H9 (cell line): ENCODE measurements around the gene CRAT. TPM values are rescaled to one million over a fixed set of nuclear protein-coding genes. Genes with fewer than 3 reads are reported as not detected.
A peak's percentile ranks its signal among the peaks of the same experiment; 100 is the strongest.

ENCODE experiments used
- DNase-seq: peaks from one replicate; pipeline ENCODE4 v3.0.0-alpha.2; 2017
- H2AFZ ChIP-seq: one replicate; pipeline ENCODE4 v1.6.1; 2013; ENCODE audit warnings: mild to moderate bottlenecking, low read length, control low read depth, moderate library complexity
- H2AK5ac ChIP-seq: 2 replicates; pipeline ENCODE4 v1.6.1; 2013; ENCODE audit warnings: low read length, control low read depth, mixed read lengths; ENCODE audit not compliant: insufficient read length
- H2BK120ac ChIP-seq: one replicate; pipeline ENCODE4 v1.6.1; 2013; ENCODE audit warnings: low read depth, mild to moderate bottlenecking, low read length, control low read depth, inconsistent platforms; ENCODE audit not compliant: poor library complexity, severe bottlenecking
- H2BK12ac ChIP-seq: 2 replicates; pipeline ENCODE4 v1.6.1; 2013; ENCODE audit warnings: low read length, control low read depth, mixed read lengths, low read depth; ENCODE audit not compliant: insufficient read length
- H2BK15ac ChIP-seq: 2 replicates; pipeline ENCODE4 v1.6.1; 2013; ENCODE audit warnings: low read depth, low read length, control low read depth
- H2BK20ac ChIP-seq: one replicate; pipeline ENCODE4 v1.6.1; 2013; ENCODE audit warnings: low read depth, mild to moderate bottlenecking, low read length, control low read depth, inconsistent platforms; ENCODE audit not compliant: poor library complexity, severe bottlenecking
- H2BK5ac ChIP-seq: 2 replicates; pipeline ENCODE4 v1.6.1; 2013; ENCODE audit warnings: low read length, control low read depth, mixed read lengths; ENCODE audit not compliant: insufficient read length
- H3K14ac ChIP-seq: 2 replicates; pipeline ENCODE4 v1.6.1; 2013; ENCODE audit warnings: low read length, control low read depth; ENCODE audit not compliant: insufficient read depth
- H3K18ac ChIP-seq: 2 replicates; pipeline ENCODE4 v1.6.1; 2013; ENCODE audit warnings: low read depth, mild to moderate bottlenecking, mixed read lengths, low read length, control low read depth; ENCODE audit not compliant: insufficient read length
- H3K23ac ChIP-seq: 2 replicates; pipeline ENCODE4 v1.6.1; 2013; ENCODE audit warnings: low read length, control low read depth, mixed read lengths, low read depth; ENCODE audit not compliant: insufficient read length
- H3K23me2 ChIP-seq: 2 replicates; pipeline ENCODE4 v1.6.1; 2013; ENCODE audit warnings: low read depth, mild to moderate bottlenecking, mixed read lengths, low read length, control low read depth; ENCODE audit not compliant: insufficient read length, poor library complexity, severe bottlenecking
- H3K27ac ChIP-seq: 2 replicates; pipeline ENCODE4 v1.5.1; 2013; ENCODE audit warnings: low read length, control low read depth, mixed read lengths, low read depth; ENCODE audit not compliant: insufficient read length
- H3K27me3 ChIP-seq: 2 replicates; pipeline ENCODE4 v1.6.1; 2013; ENCODE audit warnings: low read length, control low read depth, inconsistent platforms; ENCODE audit not compliant: insufficient read depth
- H3K4ac ChIP-seq: 2 replicates; pipeline ENCODE4 v1.6.1; 2013; ENCODE audit warnings: low read depth, mild to moderate bottlenecking, control low read depth, inconsistent platforms, low read length, moderate library complexity
- H3K4me1 ChIP-seq: 2 replicates; pipeline ENCODE4 v1.6.1; 2013; ENCODE audit warnings: low read length, control low read depth, inconsistent platforms; ENCODE audit not compliant: insufficient read depth
- H3K4me2 ChIP-seq: 2 replicates; pipeline ENCODE4 v1.6.1; 2013; ENCODE audit warnings: low read length, control low read depth, mixed read lengths; ENCODE audit not compliant: insufficient read length, insufficient read depth
- H3K56ac ChIP-seq: 2 replicates; pipeline ENCODE4 v1.6.1; 2013; ENCODE audit warnings: low read depth, mild to moderate bottlenecking, mixed read lengths, low read length, control low read depth; ENCODE audit not compliant: insufficient read length
- H3K79me1 ChIP-seq: 2 replicates; pipeline ENCODE4 v1.6.1; 2013; ENCODE audit warnings: low read depth, mild to moderate bottlenecking, moderate library complexity, low read length, control low read depth, inconsistent platforms; ENCODE audit not compliant: insufficient read depth, poor library complexity, severe bottlenecking
- H3K79me2 ChIP-seq: 2 replicates; pipeline ENCODE4 v1.6.1; 2013; ENCODE audit warnings: low read length, control low read depth, inconsistent platforms; ENCODE audit not compliant: insufficient read depth
- H3K9ac ChIP-seq: 2 replicates; pipeline ENCODE4 v1.6.1; 2013; ENCODE audit warnings: low read length, control low read depth, mixed read lengths; ENCODE audit not compliant: insufficient read length; ENCODE audit errors: extremely low read depth
- H3K9me3 ChIP-seq: one replicate; pipeline ENCODE4 v1.6.1; 2013; ENCODE audit warnings: low read depth, low read length, inconsistent platforms; ENCODE audit not compliant: control insufficient read depth
- H3T11ph ChIP-seq: one replicate; pipeline ENCODE4 v1.6.1; 2013; ENCODE audit warnings: mild to moderate bottlenecking, low read length, control low read depth, inconsistent platforms
- H4K20me1 ChIP-seq: one replicate; pipeline ENCODE4 v1.6.1; 2013; ENCODE audit not compliant: control insufficient read depth, insufficient read length, insufficient read depth
- H4K5ac ChIP-seq: 2 replicates; pipeline ENCODE4 v1.6.1; 2013; ENCODE audit warnings: low read depth, mild to moderate bottlenecking, mixed read lengths, low read length, control low read depth; ENCODE audit not compliant: insufficient read length
- H4K8ac ChIP-seq: replicated peaks from 2 replicates; pipeline ENCODE4 v1.6.1; 2013; ENCODE audit warnings: low read length, control low read depth, mixed read lengths, low read depth; ENCODE audit not compliant: insufficient read length
- H4K91ac ChIP-seq: 2 replicates; pipeline ENCODE4 v1.6.1; 2013; ENCODE audit warnings: low read depth, mild to moderate bottlenecking, moderate library complexity, mixed read lengths, low read length, control low read depth; ENCODE audit not compliant: insufficient read length
- H3K27ac Mint-ChIP-seq, 3 experiments: 2 replicates in 2 of 3; 3 replicates in 1 of 3; pipeline ENCODE4 v1.8.0; 2020 to 2021; ENCODE audit warnings: mixed read lengths in 3 of 3, mild to moderate bottlenecking in 1 of 3, moderate library complexity in 1 of 3
- H3K27me3 Mint-ChIP-seq: 2 replicates; pipeline ENCODE4 v1.8.0; 2021; ENCODE audit warnings: low read depth, mild to moderate bottlenecking, moderate library complexity, mixed read lengths
- H3K36me3 Mint-ChIP-seq, 3 experiments: 2 replicates in 2 of 3; 3 replicates in 1 of 3; pipeline ENCODE4 v1.8.0; 2020 to 2021; ENCODE audit warnings: low read depth in 3 of 3, mixed read lengths in 3 of 3; ENCODE audit not compliant: insufficient read depth in 1 of 3
- H3K4me1 Mint-ChIP-seq, 2 experiments: 2 replicates each; pipeline ENCODE4 v1.8.0; 2020; ENCODE audit warnings: mixed read lengths in 2 of 2
- H3K4me3 Mint-ChIP-seq, 2 experiments: 2 replicates in 1 of 2; 3 replicates in 1 of 2; pipeline ENCODE4 v1.8.0; 2020 to 2021; ENCODE audit warnings: mild to moderate bottlenecking in 2 of 2, mixed read lengths in 2 of 2, moderate library complexity in 1 of 2
- H3K9me3 Mint-ChIP-seq, 2 experiments: 2 replicates in 1 of 2; 3 replicates in 1 of 2; pipeline ENCODE4 v1.8.0; 2020; ENCODE audit warnings: mild to moderate bottlenecking in 2 of 2, mixed read lengths in 2 of 2, moderate library complexity in 1 of 2
- CTCF ChIP-seq: fragments of 200-600 bp; sonication (generic); conservative IDR thresholded peaks from 3 replicates; pipeline ENCODE4 v1.8.0; 2021; ENCODE audit warnings: antibody characterized with exemption, mild to moderate bottlenecking
- WGBS: extraction: QIAGEN DNeasy Blood & Tissue Kit; methylation state at CpG from one replicate; pipeline ENCODE4 v1.1.7; 2013; ENCODE audit warnings: missing lambda C conversion rate, low lambda C conversion rate, mixed read lengths; ENCODE audit not compliant: insufficient read length; ENCODE audit errors: extremely low coverage; 5-methylcytosine and 5-hydroxymethylcytosine counted together
- total RNA-seq: library from RNA; stranded (reverse); gene quantifications from 2 replicates; pipeline ENCODE4 v1.2.1, GENCODE V29; 2021

Gene CRAT
- total RNA-seq, 1 experiment from 2014 or later = 15.0 TPM

- no peaks in the 10 kb centered on the region for H3K27me3 Mint-ChIP-seq
- Histone ChIP-seq H2BK120ac (no peak overlapping the region), H2AFZ (no peak overlapping the region), H3K4ac (no peak overlapping the region), H3K56ac (no peak overlapping the region), H3K14ac (no peak overlapping the region), H2BK12ac (no peak overlapping the region), H3K4me1 (peaks cover 5% of the 10 kb centered on the region; the same call in 1 of the 2 replicates), H3T11ph (no peak overlapping the region), H3K79me1 (no peaks in the 10 kb centered on the region), H3K79me2 (no peaks in the 10 kb centered on the region), H3K23me2 (no peaks in the 10 kb centered on the region), H3K18ac (no peak overlapping the region), H3K4me2 (no peak overlapping the region), H4K91ac (no peak overlapping the region), H3K27ac (no peak overlapping the region), H3K9ac (no peak overlapping the region), H2BK20ac (no peak overlapping the region), H2BK15ac (no peak overlapping the region), H4K8ac (no peak overlapping the region), H2BK5ac (no peak overlapping the region), H3K9me3 (no peaks in the 10 kb centered on the region), H4K20me1 (no peaks in the 10 kb centered on the region), H2AK5ac (no peak overlapping the region), H4K5ac (no peak overlapping the region), H3K23ac (no peak overlapping the region), H3K27me3 (no peaks in the 10 kb centered on the region)
- WGBS = no CpG with 5 or more reads among the region's 21 CpGs
- H3K9me3 Mint-ChIP-seq = no peaks in the 10 kb centered on the region
- no peak overlapping the region for H3K4me3 Mint-ChIP-seq
- peaks cover 11 to 22% (median 21%) of the 10 kb centered on the region in 3 experiments; a peak in 6 of 7 replicates for H3K36me3 Mint-ChIP-seq
- H3K27ac Mint-ChIP-seq = peak overlapping the region; percentile 64 to 84 (median 79); a peak in 4 of 7 replicates
- no peak for TF ChIP-seq CTCF
- H3K4me1 Mint-ChIP-seq = peaks cover 14 to 23% of the 10 kb centered on the region in 2 experiments
- peak; percentile 47 for DNase-seq
Observed at GRCh38 chr9:129070696-129071525, 39.7 kb downstream of the CRAT start.
